ENCODE data around the gene GAD2.

The GAD2 gene

GRCh38 chr10:26214004-26214403, 2.6 kb upstream of the GAD2 start:
- Histone ChIP-seq H3K4me2 (no peak overlapping the region), H3K36me3 (ENCODE audit: insufficient read depth) (no peaks in the 10 kb centered on the region), H3K4me3 (IDR thresholded peaks at IDR 0.05; ENCODE audit: insufficient read depth, low read depth, low read length) (no peak overlapping the region), H4K20me1 (ENCODE audit: insufficient read depth) (no peaks in the 10 kb centered on the region), H3K79me2 (ENCODE audit: insufficient read depth, low read depth) (no peaks in the 10 kb centered on the region), H3K27me3 (ENCODE audit: insufficient read depth, low read depth) (no peaks in the 10 kb centered on the region), H3K27ac (no peak overlapping the region), H3K9ac (no peak overlapping the region), H2AFZ (ENCODE audit: low read depth) (no peak overlapping the region), H3K4me1 (ENCODE audit: low read depth, poor library complexity, severe bottlenecking) (no peaks in the 10 kb centered on the region)
- no peak for TF ChIP-seq CTCF (conservative IDR thresholded peaks at IDR 0.05; ENCODE audit: low read depth, low read length)

- no peak overlapping the region for H3K4me3 ChIP-seq (IDR thresholded peaks at IDR 0.05; ENCODE audit: insufficient read depth, low read depth, low read length)
- no peaks in the 10 kb centered on the region for H3K4me1 ChIP-seq (ENCODE audit: low read depth, poor library complexity, severe bottlenecking)
- no peaks in the 10 kb centered on the region for H3K27me3 ChIP-seq (ENCODE audit: insufficient read depth, low read depth)
- H2AFZ ChIP-seq (ENCODE audit: low read depth) = no peak overlapping the region
- no peaks in the 10 kb centered on the region for H3K79me2 ChIP-seq (ENCODE audit: insufficient read depth, low read depth)
- no peak overlapping the region for H3K9ac ChIP-seq
- H3K27ac ChIP-seq = no peak overlapping the region
- no peak for TF ChIP-seq CTCF (conservative IDR thresholded peaks at IDR 0.05; ENCODE audit: low read depth, low read length)
- H3K36me3 ChIP-seq (ENCODE audit: insufficient read depth) = no peaks in the 10 kb centered on the region
- no peaks in the 10 kb centered on the region for H4K20me1 ChIP-seq (ENCODE audit: insufficient read depth)
- H3K4me2 ChIP-seq = no peak overlapping the region
These were observed 1.8 kb upstream of the GAD2 start for GRCh38 chr10:26214551-26215395.

DNA sequence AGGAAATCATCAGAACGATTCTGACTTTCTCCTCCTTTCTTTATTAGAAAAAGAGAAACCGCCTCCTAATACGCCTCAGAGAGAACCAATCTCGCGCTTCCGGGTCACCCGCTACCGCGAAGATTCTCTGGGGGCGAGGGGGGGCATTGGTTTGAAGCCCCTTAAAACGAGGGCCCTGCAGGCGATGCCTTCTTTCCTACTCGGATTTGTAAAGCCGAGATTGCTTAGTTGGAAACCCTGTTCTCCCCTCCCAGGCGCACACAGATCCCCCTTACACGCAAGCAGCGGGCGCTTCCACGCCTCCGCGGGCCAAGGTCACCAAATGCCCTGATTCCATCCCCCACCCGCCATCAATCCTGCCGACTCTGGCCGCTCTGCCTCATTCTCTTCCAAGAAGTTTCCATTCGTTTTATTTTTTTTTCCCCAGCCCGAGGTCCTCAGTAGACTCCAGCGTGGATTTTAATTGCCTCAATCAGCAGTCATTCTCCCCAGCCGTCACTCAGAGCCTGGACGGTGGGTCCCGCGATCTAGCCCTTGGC, 1.1 kb upstream of the GAD2 start:
- no peak for TF ChIP-seq CTCF (conservative IDR thresholded peaks at IDR 0.05; ENCODE audit: low read depth, low read length)
- H3K4me2 ChIP-seq = no peak overlapping the region
- no peaks in the 10 kb centered on the region for H3K36me3 ChIP-seq (ENCODE audit: insufficient read depth)
- no peaks in the 10 kb centered on the region for H4K20me1 ChIP-seq (ENCODE audit: insufficient read depth)
- no peak overlapping the region for H3K27ac ChIP-seq
- H3K27me3 ChIP-seq (ENCODE audit: insufficient read depth, low read depth) = no peaks in the 10 kb centered on the region
- no peak overlapping the region for H2AFZ ChIP-seq (ENCODE audit: low read depth)
- H3K4me3 ChIP-seq (IDR thresholded peaks at IDR 0.05; ENCODE audit: insufficient read depth, low read depth, low read length) = no peak overlapping the region
- H3K4me1 ChIP-seq (ENCODE audit: low read depth, poor library complexity, severe bottlenecking) = no peaks in the 10 kb centered on the region
- H3K9ac ChIP-seq = no peak overlapping the region
- no peaks in the 10 kb centered on the region for H3K79me2 ChIP-seq (ENCODE audit: insufficient read depth, low read depth)

- H3K27ac ChIP-seq = no peak overlapping the region
- no peaks in the 10 kb centered on the region for H4K20me1 ChIP-seq (ENCODE audit: insufficient read depth)
- no peaks in the 10 kb centered on the region for H3K36me3 ChIP-seq (ENCODE audit: insufficient read depth)
- no peaks in the 10 kb centered on the region for H3K79me2 ChIP-seq (ENCODE audit: insufficient read depth, low read depth)
- no peak overlapping the region for H3K9ac ChIP-seq
- H3K4me1 ChIP-seq (ENCODE audit: low read depth, poor library complexity, severe bottlenecking) = no peaks in the 10 kb centered on the region
- H3K27me3 ChIP-seq (ENCODE audit: insufficient read depth, low read depth) = no peaks in the 10 kb centered on the region
- no peak overlapping the region for H3K4me2 ChIP-seq
- no peak overlapping the region for H3K4me3 ChIP-seq (IDR thresholded peaks at IDR 0.05; ENCODE audit: insufficient read depth, low read depth, low read length)
- no peak for TF ChIP-seq CTCF (conservative IDR thresholded peaks at IDR 0.05; ENCODE audit: low read depth, low read length)
- H2AFZ ChIP-seq (ENCODE audit: low read depth) = no peak overlapping the region
These were observed 514 bp upstream of the GAD2 start for GRCh38 chr10:26215935-26216584.
